Psoas muscle (tissue), 8 donors: ENCODE measurements around the gene KMT2A. TPM values are rescaled to one million over a fixed set of nuclear protein-coding genes. Genes with fewer than 3 reads are reported as not detected.

Experiments used
- ATAC-seq, 4 donors: fragments of 200-7000 bp; cut with Tn5 transposase; one replicate each; pipeline ENCODE4 v1.9.1; 2020; ENCODE audit warnings: moderate library complexity in 3 of 4, mild to moderate bottlenecking in 2 of 4
- DNase-seq, 2 donors: peaks; one replicate each; pipeline ENCODE4 v3.0.0-alpha.2; 2020
- H3K27ac ChIP-seq: fragments of 200-600 bp; one replicate; pipeline ENCODE4 v1.8.0; 2022
- H3K27me3 ChIP-seq, 3 donors: fragments of 200-600 bp in 1 of 3; one replicate each; pipeline versions ENCODE4 v1.6.1 to v1.8.0; 2013 to 2022; ENCODE audit warnings: low read length in 2 of 3, mild to moderate bottlenecking in 2 of 3, moderate library complexity in 1 of 3; ENCODE audit not compliant: insufficient read depth in 3 of 3
- H3K36me3 ChIP-seq, 2 donors: fragments of 200-600 bp in 1 of 2; one replicate each; pipeline versions ENCODE4 v1.6.1 to v1.8.0; 2013 to 2022; ENCODE audit warnings: low read depth in 1 of 2, mild to moderate bottlenecking in 1 of 2, moderate library complexity in 1 of 2; ENCODE audit not compliant: insufficient read depth in 1 of 2
- H3K4me1 ChIP-seq: fragments of 200-600 bp; one replicate; pipeline ENCODE4 v1.8.0; 2022
- H3K4me3 ChIP-seq: fragments of 200-600 bp; one replicate; pipeline ENCODE4 v1.8.0; 2022; ENCODE audit warnings: mild to moderate bottlenecking
- H3K9me3 ChIP-seq: fragments of 200-600 bp; one replicate; pipeline ENCODE4 v1.8.0; 2022
- CTCF ChIP-seq: fragments of 200-600 bp; IDR thresholded peaks from one replicate; pipeline ENCODE4 v1.8.0; 2022; ENCODE audit warnings: antibody characterized with exemption
- WGBS, 3 donors: extraction: QIAGEN DNeasy Blood & Tissue Kit; methylation state at CpG; one replicate each; pipeline versions ENCODE4 v1.1.6 to v1.1.7; 2013; 5-methylcytosine and 5-hydroxymethylcytosine counted together
- intact Hi-C, 2 donors: fragments of 100-400 bp; cut with DNase I; formaldehyde crosslinking; loops; one replicate each; pipeline versions ENCODE4 v1.11.0 to v1.14.2; 2022
- polyA plus RNA-seq, 3 donors: library from polyadenylated mRNA; stranded (reverse); fragments of 200-250 nt; gene quantifications; one replicate each; pipeline ENCODE4 v1.2.3, GENCODE V29; 2013
- total RNA-seq, 4 donors: library from RNA; stranded (reverse); fragmentation: NEBNext Ultra II Directional in 2 of 4; extraction: Animal tissue kit (Norgen Biotek cat#: 25700) in 2 of 4; gene quantifications; one replicate each; pipeline versions ENCODE4 v1.2.1 to v1.2.4, GENCODE V29; 2021 to 2023
- donor health status: healthy with polysubstance abuse.
- donor health status: DM: no; HTN: no; CAD: no; lungs with moderate emphysema.
- donor health status: Bipolar disorder and iron deficiency.
- donor health status: healthy.
- donor health status: DM: yes; HTN: yes; CAD: no.
- donor health status: DM: no; HTN: no; CAD: no.
- donor health status: DM: no; HTN: no; CAD: no.
- donor health status: DM: yes; HTN: yes; CAD: no.

KMT2A gene
- total and polyA plus RNA-seq, 7 donors = 3.1 to 27.3 (median 18.1) TPM

GRCh38 chr11:118533769-118534729, 97.8 kb downstream of the KMT2A start:
- TF ChIP-seq CTCF = no peak
- H3K4me1 ChIP-seq = peaks cover 9% of the 10 kb centered on the region
- H3K27ac ChIP-seq = no peak overlapping the region
- intact Hi-C loops = loop anchor here in 1 of 2 donors (5.0 kb wide), 1 partner anchor 33 kb away; the partner anchor contains the start of gene IFT46
- H3K9me3 ChIP-seq = no peaks in the 10 kb centered on the region
- H3K4me3 ChIP-seq = no peak overlapping the region
- ATAC-seq (no peak), DNase-seq (no peak)
- no peaks in the 10 kb centered on the region for H3K27me3 ChIP-seq
- peaks cover 0 to 5% of the 10 kb centered on the region in 2 donors for H3K36me3 ChIP-seq
- WGBS, 3 donors = 65 to 73% (median 66%) methylated on average over 27 of the region's 27 CpGs

- H3K27ac ChIP-seq = no peak overlapping the region
- H3K9me3 ChIP-seq = no peaks in the 10 kb centered on the region
- WGBS, 3 donors = 77 to 83% (median 79%) methylated on average over 9 of the region's 9 CpGs
- H3K27me3 ChIP-seq = no peaks in the 10 kb centered on the region
- DNase-seq (no peak), ATAC-seq (no peak)
- intact Hi-C loops = no loop called here
- TF ChIP-seq CTCF = no peak
- peaks cover under 1% of the 10 kb centered on the region for H3K4me1 ChIP-seq
- H3K4me3 ChIP-seq = no peak overlapping the region
- peaks cover 0 to 5% of the 10 kb centered on the region in 2 donors for H3K36me3 ChIP-seq
Observed at GRCh38 chr11:118535261-118535660, 99.0 kb downstream of the KMT2A start.

DNA sequence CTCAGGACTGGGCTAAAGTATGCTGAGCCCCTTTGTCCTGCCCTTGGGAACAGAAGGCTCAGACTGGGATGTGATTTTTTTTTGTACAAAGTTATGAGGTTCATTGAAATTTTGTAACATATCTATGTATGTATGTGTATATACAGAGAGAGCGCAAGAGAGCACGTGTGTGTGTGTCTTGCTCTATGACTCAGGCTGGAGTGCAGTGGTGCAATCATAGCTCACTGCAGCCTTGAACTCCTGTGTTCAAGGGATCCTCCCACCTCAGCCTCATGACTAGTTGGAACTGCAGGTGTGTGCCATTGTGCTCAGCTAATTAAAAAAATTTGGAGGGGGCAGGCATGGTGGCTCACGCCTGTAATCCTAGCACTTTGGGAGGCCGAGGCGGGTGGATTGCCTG, 100.4 kb downstream of the KMT2A start:
- Histone ChIP-seq H3K9me3 (no peaks in the 10 kb centered on the region), H3K4me3 (no peak overlapping the region), H3K4me1 (no peaks in the 10 kb centered on the region), H3K27ac (no peak overlapping the region), H3K36me3 (peaks cover 0 to 10% of the 10 kb centered on the region in 2 donors), H3K27me3 (no peaks in the 10 kb centered on the region)
- 93 to 97% (median 94%) methylated on average over 5 of the region's 5 CpGs for WGBS, 3 donors
- no peak for TF ChIP-seq CTCF
- intact Hi-C loops = no loop called here
- ATAC-seq = no peak
- DNase-seq = no peak

DNA sequence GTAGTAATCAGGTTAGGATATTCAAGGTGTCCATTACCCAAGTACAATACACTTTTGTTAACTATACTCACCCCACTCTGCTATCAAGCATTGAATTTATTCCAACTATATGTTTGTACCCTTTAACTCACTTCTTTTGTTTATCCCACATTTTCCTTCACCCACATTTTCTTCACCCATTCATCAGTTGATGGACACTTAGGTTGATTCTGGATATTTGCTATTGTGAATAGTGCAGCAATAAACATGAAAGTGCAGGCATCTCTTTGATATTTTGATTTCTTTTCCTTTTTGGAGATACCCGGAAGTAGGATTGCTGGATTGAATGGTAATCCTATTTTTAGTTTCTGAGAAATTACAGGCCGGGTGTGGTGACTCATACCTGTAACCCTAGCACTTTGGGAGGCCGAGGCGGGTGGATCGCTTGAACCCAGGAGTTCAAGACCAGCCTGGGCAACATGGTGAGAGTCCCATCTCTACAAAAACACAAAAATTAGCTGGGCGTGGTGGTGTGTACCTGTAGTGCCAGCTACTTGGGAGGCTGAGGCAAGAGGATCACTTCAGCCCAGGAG, 101.2 kb downstream of the KMT2A start:
- ATAC-seq = no peak
- Histone ChIP-seq H3K9me3 (no peaks in the 10 kb centered on the region), H3K4me3 (no peak overlapping the region), H3K27ac (no peak overlapping the region), H3K36me3 (peaks cover 0 to 17% of the 10 kb centered on the region in 2 donors), H3K27me3 (no peaks in the 10 kb centered on the region), H3K4me1 (no peaks in the 10 kb centered on the region)
- DNase-seq = no peak
- 44 to 70% (median 67%) methylated on average over 6 of the region's 6 CpGs for WGBS, 3 donors
- intact Hi-C loops = no loop called here
- TF ChIP-seq CTCF = no peak
